ENCODE data around the gene TMPRSS9. TPM values are rescaled to one million over a fixed set of nuclear protein-coding genes. Genes with fewer than 3 reads are reported as not detected.

Gene TMPRSS9
- total and polyA plus RNA-seq, 2 of the 13 experiments (the other 11 are each of a cell fraction or from before 2014, with no cell fraction given): 2.5 to 5.2 TPM

DNA sequence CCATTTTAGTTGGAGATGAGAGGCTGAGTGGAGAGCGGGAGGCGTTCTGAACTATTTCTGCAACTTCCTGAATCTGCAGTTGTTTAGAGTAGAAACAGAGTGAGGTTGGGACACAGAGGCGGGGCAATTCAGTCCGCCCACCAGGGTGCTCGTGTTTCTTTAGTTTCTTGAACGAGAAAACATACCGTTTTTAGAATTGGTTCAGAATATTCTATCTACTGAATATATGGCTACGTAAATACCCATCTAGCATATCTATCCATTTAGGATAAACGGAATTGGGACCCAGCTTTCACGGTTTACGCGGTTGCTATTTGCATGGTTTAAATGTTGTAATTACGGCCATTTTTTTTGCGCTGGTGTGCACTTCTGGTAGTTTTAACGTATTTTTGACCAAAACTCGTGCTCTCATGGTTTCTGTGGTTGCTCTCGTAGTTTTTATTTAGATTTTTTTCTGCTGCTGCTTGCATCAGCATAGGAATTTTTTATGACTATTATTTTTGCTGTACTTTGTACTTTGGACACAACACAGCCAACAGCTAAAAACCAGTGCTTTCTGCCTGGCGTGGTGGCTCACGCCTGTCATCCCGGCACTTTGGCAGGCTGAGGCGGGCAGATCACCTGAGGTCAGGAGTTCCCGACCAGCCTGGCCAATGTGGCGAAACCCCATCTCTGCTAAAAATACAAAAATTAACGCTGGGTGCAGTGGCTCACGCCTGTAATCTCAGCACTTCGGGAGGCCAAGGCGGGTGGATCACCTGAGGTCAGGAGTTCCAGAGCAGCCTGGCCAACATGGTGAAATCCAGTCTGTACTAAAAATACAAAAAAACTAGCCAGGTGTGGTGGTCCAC lies 34.6 kb downstream of the TMPRSS9 start (continued):
- no peak for TF ChIP-seq IKZF4 (CRISPR knock-in tag; IDR thresholded peaks at IDR 0.05; ENCODE audit: borderline replicate concordance, low read depth, not compliant biosample characterization)
- TF ChIP-seq, protein P1, sequence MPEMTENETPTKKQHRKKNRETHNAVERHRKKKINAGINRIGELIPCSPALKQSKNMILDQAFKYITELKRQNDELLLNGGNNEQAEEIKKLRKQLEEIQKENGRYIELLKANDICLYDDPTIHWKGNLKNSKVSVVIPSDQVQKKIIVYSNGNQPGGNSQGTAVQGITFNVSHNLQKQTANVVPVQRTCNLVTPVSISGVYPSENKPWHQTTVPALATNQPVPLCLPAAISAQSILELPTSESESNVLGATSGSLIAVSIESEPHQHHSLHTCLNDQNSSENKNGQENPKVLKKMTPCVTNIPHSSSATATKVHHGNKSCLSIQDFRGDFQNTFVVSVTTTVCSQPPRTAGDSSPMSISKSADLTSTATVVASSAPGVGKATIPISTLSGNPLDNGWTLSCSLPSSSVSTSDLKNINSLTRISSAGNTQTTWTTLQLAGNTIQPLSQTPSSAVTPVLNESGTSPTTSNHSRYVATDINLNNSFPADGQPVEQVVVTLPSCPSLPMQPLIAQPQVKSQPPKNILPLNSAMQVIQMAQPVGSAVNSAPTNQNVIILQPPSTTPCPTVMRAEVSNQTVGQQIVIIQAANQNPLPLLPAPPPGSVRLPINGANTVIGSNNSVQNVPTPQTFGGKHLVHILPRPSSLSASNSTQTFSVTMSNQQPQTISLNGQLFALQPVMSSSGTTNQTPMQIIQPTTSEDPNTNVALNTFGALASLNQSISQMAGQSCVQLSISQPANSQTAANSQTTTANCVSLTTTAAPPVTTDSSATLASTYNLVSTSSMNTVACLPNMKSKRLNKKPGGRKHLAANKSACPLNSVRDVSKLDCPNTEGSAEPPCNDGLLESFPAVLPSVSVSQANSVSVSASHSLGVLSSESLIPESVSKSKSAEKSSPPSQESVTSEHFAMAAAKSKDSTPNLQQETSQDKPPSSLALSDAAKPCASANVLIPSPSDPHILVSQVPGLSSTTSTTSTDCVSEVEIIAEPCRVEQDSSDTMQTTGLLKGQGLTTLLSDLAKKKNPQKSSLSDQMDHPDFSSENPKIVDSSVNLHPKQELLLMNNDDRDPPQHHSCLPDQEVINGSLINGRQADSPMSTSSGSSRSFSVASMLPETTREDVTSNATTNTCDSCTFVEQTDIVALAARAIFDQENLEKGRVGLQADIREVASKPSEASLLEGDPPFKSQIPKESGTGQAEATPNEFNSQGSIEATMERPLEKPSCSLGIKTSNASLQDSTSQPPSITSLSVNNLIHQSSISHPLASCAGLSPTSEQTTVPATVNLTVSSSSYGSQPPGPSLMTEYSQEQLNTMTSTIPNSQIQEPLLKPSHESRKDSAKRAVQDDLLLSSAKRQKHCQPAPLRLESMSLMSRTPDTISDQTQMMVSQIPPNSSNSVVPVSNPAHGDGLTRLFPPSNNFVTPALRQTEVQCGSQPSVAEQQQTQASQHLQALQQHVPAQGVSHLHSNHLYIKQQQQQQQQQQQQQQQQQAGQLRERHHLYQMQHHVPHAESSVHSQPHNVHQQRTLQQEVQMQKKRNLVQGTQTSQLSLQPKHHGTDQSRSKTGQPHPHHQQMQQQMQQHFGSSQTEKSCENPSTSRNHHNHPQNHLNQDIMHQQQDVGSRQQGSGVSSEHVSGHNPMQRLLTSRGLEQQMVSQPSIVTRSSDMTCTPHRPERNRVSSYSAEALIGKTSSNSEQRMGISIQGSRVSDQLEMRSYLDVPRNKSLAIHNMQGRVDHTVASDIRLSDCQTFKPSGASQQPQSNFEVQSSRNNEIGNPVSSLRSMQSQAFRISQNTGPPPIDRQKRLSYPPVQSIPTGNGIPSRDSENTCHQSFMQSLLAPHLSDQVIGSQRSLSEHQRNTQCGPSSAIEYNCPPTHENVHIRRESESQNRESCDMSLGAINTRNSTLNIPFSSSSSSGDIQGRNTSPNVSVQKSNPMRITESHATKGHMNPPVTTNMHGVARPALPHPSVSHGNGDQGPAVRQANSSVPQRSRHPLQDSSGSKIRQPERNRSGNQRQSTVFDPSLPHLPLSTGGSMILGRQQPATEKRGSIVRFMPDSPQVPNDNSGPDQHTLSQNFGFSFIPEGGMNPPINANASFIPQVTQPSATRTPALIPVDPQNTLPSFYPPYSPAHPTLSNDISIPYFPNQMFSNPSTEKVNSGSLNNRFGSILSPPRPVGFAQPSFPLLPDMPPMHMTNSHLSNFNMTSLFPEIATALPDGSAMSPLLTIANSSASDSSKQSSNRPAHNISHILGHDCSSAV (CRISPR knock-in tag; IDR thresholded peaks at IDR 0.05; ENCODE audit: borderline replicate concordance): no peak
- no peak; the same call in 1 of the 2 replicates for TF ChIP-seq ZNF816 (CRISPR knock-in tag; IDR thresholded peaks at IDR 0.05; ENCODE audit: borderline replicate concordance)
- TF ChIP-seq, protein P2, sequence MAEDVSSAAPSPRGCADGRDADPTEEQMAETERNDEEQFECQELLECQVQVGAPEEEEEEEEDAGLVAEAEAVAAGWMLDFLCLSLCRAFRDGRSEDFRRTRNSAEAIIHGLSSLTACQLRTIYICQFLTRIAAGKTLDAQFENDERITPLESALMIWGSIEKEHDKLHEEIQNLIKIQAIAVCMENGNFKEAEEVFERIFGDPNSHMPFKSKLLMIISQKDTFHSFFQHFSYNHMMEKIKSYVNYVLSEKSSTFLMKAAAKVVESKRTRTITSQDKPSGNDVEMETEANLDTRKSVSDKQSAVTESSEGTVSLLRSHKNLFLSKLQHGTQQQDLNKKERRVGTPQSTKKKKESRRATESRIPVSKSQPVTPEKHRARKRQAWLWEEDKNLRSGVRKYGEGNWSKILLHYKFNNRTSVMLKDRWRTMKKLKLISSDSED (CRISPR knock-in tag; IDR thresholded peaks at IDR 0.05): no peak
- no peak for TF ChIP-seq HNRNPK (IDR thresholded peaks at IDR 0.05; ENCODE audit: low read depth, low read length, poor library complexity, severe bottlenecking)
- TF ChIP-seq, protein P3, sequence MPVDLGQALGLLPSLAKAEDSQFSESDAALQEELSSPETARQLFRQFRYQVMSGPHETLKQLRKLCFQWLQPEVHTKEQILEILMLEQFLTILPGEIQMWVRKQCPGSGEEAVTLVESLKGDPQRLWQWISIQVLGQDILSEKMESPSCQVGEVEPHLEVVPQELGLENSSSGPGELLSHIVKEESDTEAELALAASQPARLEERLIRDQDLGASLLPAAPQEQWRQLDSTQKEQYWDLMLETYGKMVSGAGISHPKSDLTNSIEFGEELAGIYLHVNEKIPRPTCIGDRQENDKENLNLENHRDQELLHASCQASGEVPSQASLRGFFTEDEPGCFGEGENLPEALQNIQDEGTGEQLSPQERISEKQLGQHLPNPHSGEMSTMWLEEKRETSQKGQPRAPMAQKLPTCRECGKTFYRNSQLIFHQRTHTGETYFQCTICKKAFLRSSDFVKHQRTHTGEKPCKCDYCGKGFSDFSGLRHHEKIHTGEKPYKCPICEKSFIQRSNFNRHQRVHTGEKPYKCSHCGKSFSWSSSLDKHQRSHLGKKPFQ (CRISPR knock-in tag; IDR thresholded peaks at IDR 0.05; ENCODE audit: insufficient replicate concordance): no peak
- TF ChIP-seq YEATS2 (CRISPR knock-in tag; IDR thresholded peaks at IDR 0.05; ENCODE audit: borderline replicate concordance): no peak
- TF ChIP-seq, protein P4, sequence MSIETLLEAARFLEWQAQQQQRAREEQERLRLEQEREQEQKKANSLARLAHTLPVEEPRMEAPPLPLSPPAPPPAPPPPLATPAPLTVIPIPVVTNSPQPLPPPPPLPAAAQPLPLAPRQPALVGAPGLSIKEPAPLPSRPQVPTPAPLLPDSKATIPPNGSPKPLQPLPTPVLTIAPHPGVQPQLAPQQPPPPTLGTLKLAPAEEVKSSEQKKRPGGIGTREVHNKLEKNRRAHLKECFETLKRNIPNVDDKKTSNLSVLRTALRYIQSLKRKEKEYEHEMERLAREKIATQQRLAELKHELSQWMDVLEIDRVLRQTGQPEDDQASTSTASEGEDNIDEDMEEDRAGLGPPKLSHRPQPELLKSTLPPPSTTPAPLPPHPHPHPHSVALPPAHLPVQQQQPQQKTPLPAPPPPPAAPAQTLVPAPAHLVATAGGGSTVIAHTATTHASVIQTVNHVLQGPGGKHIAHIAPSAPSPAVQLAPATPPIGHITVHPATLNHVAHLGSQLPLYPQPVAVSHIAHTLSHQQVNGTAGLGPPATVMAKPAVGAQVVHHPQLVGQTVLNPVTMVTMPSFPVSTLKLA (IDR thresholded peaks at IDR 0.05): 0 out of 2 replicates have a peak, but pooled peaks have one; percentile 27
- TF ChIP-seq KLF12 (CRISPR knock-in tag; IDR thresholded peaks at IDR 0.05; ENCODE audit: borderline replicate concordance): no peak
- TF ChIP-seq NFE2L2 (IDR thresholded peaks at IDR 0.05; ENCODE audit: low read length): no peak
- TF ChIP-seq ELF1 (CRISPR knock-in tag; IDR thresholded peaks at IDR 0.05): peak; percentile 56; the same call in 1 of the 2 replicates
- no peak for TF ChIP-seq NRL (CRISPR knock-in tag; IDR thresholded peaks at IDR 0.05; ENCODE audit: borderline replicate concordance)
- TF ChIP-seq SMAD1 (CRISPR knock-in tag; IDR thresholded peaks at IDR 0.05; ENCODE audit: borderline replicate concordance, low read depth): no peak
- no peak for TF ChIP-seq HOXD1 (CRISPR knock-in tag; IDR thresholded peaks at IDR 0.05)
- no peak for TF ChIP-seq PHB2 (IDR thresholded peaks at IDR 0.05; ENCODE audit: partially characterized antibody)
